Neural progenitor cell (in vitro differentiated cells): Measurements from ENCODE around the gene GABRG3. TPM values are rescaled to one million over a fixed set of nuclear protein-coding genes. Genes with fewer than 3 reads are reported as not detected.
A peak's percentile ranks its signal among the peaks of the same experiment; 100 is the strongest.

Experiments used
- DNase-seq: peaks from one replicate; pipeline ENCODE4 v3.0.0-alpha.2; 2016; ENCODE audit warnings: low spot score
- H2AFZ ChIP-seq: fragments of 200-600 bp; sonication (generic); replicated peaks from 2 replicates; pipeline ENCODE4 v1.6.1; 2016; ENCODE audit warnings: antibody characterized with exemption
- H3F3A ChIP-seq: fragments of 200-600 bp; sonication (generic); 2 replicates; pipeline ENCODE4 v1.6.1; 2016; ENCODE audit warnings: antibody characterized with exemption, low read depth
- H3K27ac ChIP-seq: fragments of 200-600 bp; sonication (generic); 2 replicates; pipeline ENCODE4 v1.5.1; 2016; ENCODE audit warnings: mild to moderate bottlenecking
- H3K27me3 ChIP-seq: fragments of 200-600 bp; sonication (generic); 2 replicates; pipeline ENCODE4 v1.6.1; 2016; ENCODE audit warnings: mild to moderate bottlenecking, moderate library complexity
- H3K36me3 ChIP-seq: fragments of 200-600 bp; sonication (generic); 2 replicates; pipeline ENCODE4 v1.5.1; 2016
- H3K4me1 ChIP-seq: fragments of 200-600 bp; sonication (generic); 2 replicates; pipeline ENCODE4 v1.6.1; 2016; ENCODE audit warnings: mixed run types
- H3K4me2 ChIP-seq: fragments of 200-600 bp; sonication (generic); 2 replicates; pipeline ENCODE4 v1.6.1; 2016
- H3K4me3 ChIP-seq: fragments of 200-600 bp; sonication (generic); 2 replicates; pipeline ENCODE4 v1.5.1; 2016
- H3K79me2 ChIP-seq: fragments of 200-600 bp; sonication (generic); 2 replicates; pipeline ENCODE4 v1.6.1; 2016; ENCODE audit warnings: low read depth
- H3K9ac ChIP-seq: fragments of 200-600 bp; sonication (generic); 2 replicates; pipeline ENCODE4 v1.6.1; 2016
- H3K9me3 ChIP-seq: fragments of 200-600 bp; sonication (generic); 2 replicates; pipeline ENCODE4 v1.5.1; 2016; ENCODE audit warnings: low read depth
- H4K20me1 ChIP-seq: fragments of 200-600 bp; sonication (generic); 2 replicates; pipeline ENCODE4 v1.6.1; 2016; ENCODE audit warnings: low read depth
- H3K27ac Mint-ChIP-seq: 3 replicates; pipeline ENCODE4 v1.8.0; 2021; ENCODE audit warnings: mixed read lengths
- H3K27me3 Mint-ChIP-seq: 2 replicates; pipeline ENCODE4 v1.8.0; 2022; ENCODE audit warnings: low read depth, mild to moderate bottlenecking, inconsistent platforms, moderate library complexity, mixed read lengths; ENCODE audit not compliant: insufficient read depth
- H3K36me3 Mint-ChIP-seq: 3 replicates; pipeline ENCODE4 v1.8.0; 2021; ENCODE audit warnings: mixed read lengths
- H3K4me1 Mint-ChIP-seq: 3 replicates; pipeline ENCODE4 v1.8.0; 2021; ENCODE audit warnings: mixed read lengths
- H3K4me3 Mint-ChIP-seq: 3 replicates; pipeline ENCODE4 v1.8.0; 2021; ENCODE audit warnings: mild to moderate bottlenecking, moderate library complexity, mixed read lengths
- H3K9me3 Mint-ChIP-seq: 3 replicates; pipeline ENCODE4 v1.8.0; 2020; ENCODE audit warnings: mixed read lengths
- EZH2 ChIP-seq: fragments of 200-600 bp; sonication (generic); IDR thresholded peaks from 2 replicates; pipeline ENCODE4 v1.6.1; 2017; ENCODE audit warnings: antibody characterized with exemption, mild to moderate bottlenecking, moderate library complexity
- EZH2phosphoT487 ChIP-seq: fragments of 200-600 bp; sonication (generic); IDR thresholded peaks from 2 replicates; pipeline ENCODE4 v1.6.1; 2017; ENCODE audit warnings: antibody characterized with exemption
- total RNA-seq: library from RNA; depleted of rRNA; stranded (reverse); fragments of >200 nt; gene quantifications from 2 replicates; pipeline ENCODE4 v1.2.3, GENCODE V29; 2015; ENCODE audit warnings: low replicate concordance
- TF ChIP-seq, protein P1 (sequence below): fragments of 200-600 bp; sonication (generic); IDR thresholded peaks from 2 replicates; pipeline ENCODE4 v1.5.1; 2017; ENCODE audit warnings: antibody characterized with exemption, mild to moderate bottlenecking

GABRG3 gene
- total RNA-seq, 1 donor from 2014 or later: 3.4 TPM

GRCh38 chr15:27353856-27354255 lies 382.9 kb downstream of the GABRG3 start:
- H2AFZ ChIP-seq: no peak overlapping the region
- Mint-ChIP-seq H3K27me3 (peaks cover 7% of the 10 kb centered on the region), H3K27ac (no peak overlapping the region), H3K4me3 (no peak overlapping the region), H3K36me3 (no peaks in the 10 kb centered on the region), H3K9me3 (no peaks in the 10 kb centered on the region), H3K4me1 (no peaks in the 10 kb centered on the region)
- TF ChIP-seq, protein P1, sequence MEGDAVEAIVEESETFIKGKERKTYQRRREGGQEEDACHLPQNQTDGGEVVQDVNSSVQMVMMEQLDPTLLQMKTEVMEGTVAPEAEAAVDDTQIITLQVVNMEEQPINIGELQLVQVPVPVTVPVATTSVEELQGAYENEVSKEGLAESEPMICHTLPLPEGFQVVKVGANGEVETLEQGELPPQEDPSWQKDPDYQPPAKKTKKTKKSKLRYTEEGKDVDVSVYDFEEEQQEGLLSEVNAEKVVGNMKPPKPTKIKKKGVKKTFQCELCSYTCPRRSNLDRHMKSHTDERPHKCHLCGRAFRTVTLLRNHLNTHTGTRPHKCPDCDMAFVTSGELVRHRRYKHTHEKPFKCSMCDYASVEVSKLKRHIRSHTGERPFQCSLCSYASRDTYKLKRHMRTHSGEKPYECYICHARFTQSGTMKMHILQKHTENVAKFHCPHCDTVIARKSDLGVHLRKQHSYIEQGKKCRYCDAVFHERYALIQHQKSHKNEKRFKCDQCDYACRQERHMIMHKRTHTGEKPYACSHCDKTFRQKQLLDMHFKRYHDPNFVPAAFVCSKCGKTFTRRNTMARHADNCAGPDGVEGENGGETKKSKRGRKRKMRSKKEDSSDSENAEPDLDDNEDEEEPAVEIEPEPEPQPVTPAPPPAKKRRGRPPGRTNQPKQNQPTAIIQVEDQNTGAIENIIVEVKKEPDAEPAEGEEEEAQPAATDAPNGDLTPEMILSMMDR: no peak
- TF ChIP-seq EZH2phosphoT487: no peak
- TF ChIP-seq EZH2: no peak
- no peak overlapping the region for H3K4me2 ChIP-seq
- H3K27ac ChIP-seq: no peak overlapping the region
- DNase-seq: no peak
- no peaks in the 10 kb centered on the region for H3K79me2 ChIP-seq
- H3K27me3 ChIP-seq: no peaks in the 10 kb centered on the region
- no peaks in the 10 kb centered on the region for H3K4me1 ChIP-seq
- no peaks in the 10 kb centered on the region for H4K20me1 ChIP-seq
- H3F3A ChIP-seq: peaks cover 8% of the 10 kb centered on the region
- no peak overlapping the region for H3K4me3 ChIP-seq
- H3K9me3 ChIP-seq: no peaks in the 10 kb centered on the region
- no peak overlapping the region for H3K9ac ChIP-seq
- no peaks in the 10 kb centered on the region for H3K36me3 ChIP-seq

DNA sequence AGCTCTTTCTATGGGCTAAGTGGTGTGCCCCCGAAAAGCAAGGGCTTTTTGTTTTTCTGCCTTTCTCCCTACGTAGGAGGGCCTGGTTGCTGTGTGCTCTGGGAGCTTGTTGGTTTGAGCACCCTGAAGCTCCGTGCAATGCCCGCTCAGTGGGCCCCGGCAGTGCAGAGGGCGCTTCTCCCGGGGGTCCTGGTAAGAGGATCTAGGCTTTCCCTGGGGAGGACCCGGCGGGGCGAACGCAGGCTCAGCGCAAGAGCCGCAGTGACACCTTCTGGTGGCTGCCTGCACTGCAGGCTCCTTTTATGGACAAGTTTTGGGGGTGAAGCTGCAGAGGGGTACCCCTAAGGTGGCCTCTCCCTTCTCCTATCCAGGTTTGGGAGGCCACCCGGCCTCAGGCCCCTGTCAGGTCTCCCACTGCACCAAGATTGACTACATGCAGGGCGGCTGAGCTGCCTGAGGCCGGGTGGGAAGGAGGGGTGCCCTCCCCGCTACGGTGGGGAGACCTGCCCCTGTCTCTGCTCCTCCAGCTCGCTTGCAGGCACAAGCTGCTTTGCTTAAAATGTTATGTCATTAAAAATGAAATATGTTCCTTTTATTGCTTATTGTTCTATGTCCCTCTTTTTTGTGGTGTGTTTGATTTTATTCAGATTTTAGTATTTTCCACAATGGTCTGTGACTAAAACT lies 387.9 kb downstream of the GABRG3 start:
- H3K27me3 ChIP-seq: no peaks in the 10 kb centered on the region
- no peaks in the 10 kb centered on the region for H3F3A ChIP-seq
- Mint-ChIP-seq H3K4me3 (no peak overlapping the region), H3K9me3 (no peaks in the 10 kb centered on the region), H3K4me1 (peaks cover 9% of the 10 kb centered on the region), H3K27ac (no peak overlapping the region), H3K36me3 (no peaks in the 10 kb centered on the region), H3K27me3 (peaks cover 12% of the 10 kb centered on the region)
- no peaks in the 10 kb centered on the region for H3K4me1 ChIP-seq
- no peak overlapping the region for H3K4me3 ChIP-seq
- no peaks in the 10 kb centered on the region for H3K36me3 ChIP-seq
- H3K79me2 ChIP-seq: no peaks in the 10 kb centered on the region
- no peak for TF ChIP-seq EZH2phosphoT487
- TF ChIP-seq, protein P1: peak; percentile 92
- peak overlapping the region; percentile 70 for H2AFZ ChIP-seq
- H3K27ac ChIP-seq: no peak overlapping the region
- H3K9me3 ChIP-seq: no peaks in the 10 kb centered on the region
- H3K4me2 ChIP-seq: peak overlapping the region; percentile 66
- H4K20me1 ChIP-seq: no peaks in the 10 kb centered on the region
- peak; percentile 75 for DNase-seq
- H3K9ac ChIP-seq: no peak overlapping the region

- Histone ChIP-seq H3K27ac (no peak overlapping the region), H3K36me3 (no peaks in the 10 kb centered on the region), H3K4me2 (no peak overlapping the region), H2AFZ (no peak overlapping the region), H3K79me2 (no peaks in the 10 kb centered on the region), H3F3A (no peaks in the 10 kb centered on the region), H3K4me3 (no peak overlapping the region), H3K27me3 (no peaks in the 10 kb centered on the region), H4K20me1 (no peaks in the 10 kb centered on the region), H3K4me1 (no peaks in the 10 kb centered on the region), H3K9me3 (no peaks in the 10 kb centered on the region), H3K9ac (no peak overlapping the region)
- Mint-ChIP-seq H3K9me3 (no peaks in the 10 kb centered on the region), H3K4me1 (peaks cover 9% of the 10 kb centered on the region), H3K36me3 (no peaks in the 10 kb centered on the region), H3K27ac (no peak overlapping the region), H3K27me3 (peaks cover 12% of the 10 kb centered on the region), H3K4me3 (no peak overlapping the region)
- DNase-seq: no peak
- TF ChIP-seq, protein P1: no peak
- no peak for TF ChIP-seq EZH2
- no peak for TF ChIP-seq EZH2phosphoT487
Observed at GRCh38 chr15:27359586-27359985, 388.6 kb downstream of the GABRG3 start.
